Gastroesophageal sphincter (tissue), 3 donors: Measurements from ENCODE around the gene CCL24.

ENCODE experiments used
- EP300 ChIP-seq: sonication (generic); formaldehyde crosslinking; IDR thresholded peaks from one replicate; pipeline ENCODE4 v1.6.1; 2017; ENCODE audit warnings: antibody characterized with exemption, mild to moderate bottlenecking
- POLR2A ChIP-seq, 2 donors: fragments of 450-650 bp; IDR thresholded peaks; one replicate each; pipeline ENCODE4 v1.6.1; 2017; ENCODE audit warnings: antibody characterized with exemption in 2 of 2, mild to moderate bottlenecking in 2 of 2, moderate library complexity in 1 of 2
- POLR2AphosphoS5 ChIP-seq: sonication (generic); formaldehyde crosslinking; IDR thresholded peaks from one replicate; pipeline ENCODE4 v1.6.1; 2017; ENCODE audit warnings: antibody characterized with exemption
- TF ChIP-seq, protein P1 (sequence below), 4 experiments: fragments of 200-600 bp in 2 of 4; fragments of 450-650 bp in 2 of 4; sonication (generic) in 1 of 4; IDR thresholded peaks; one replicate each; pipeline ENCODE4 v1.5.1; 2017 to 2019; ENCODE audit warnings: antibody characterized with exemption in 4 of 4, mild to moderate bottlenecking in 2 of 4, moderate library complexity in 2 of 4

DNA sequence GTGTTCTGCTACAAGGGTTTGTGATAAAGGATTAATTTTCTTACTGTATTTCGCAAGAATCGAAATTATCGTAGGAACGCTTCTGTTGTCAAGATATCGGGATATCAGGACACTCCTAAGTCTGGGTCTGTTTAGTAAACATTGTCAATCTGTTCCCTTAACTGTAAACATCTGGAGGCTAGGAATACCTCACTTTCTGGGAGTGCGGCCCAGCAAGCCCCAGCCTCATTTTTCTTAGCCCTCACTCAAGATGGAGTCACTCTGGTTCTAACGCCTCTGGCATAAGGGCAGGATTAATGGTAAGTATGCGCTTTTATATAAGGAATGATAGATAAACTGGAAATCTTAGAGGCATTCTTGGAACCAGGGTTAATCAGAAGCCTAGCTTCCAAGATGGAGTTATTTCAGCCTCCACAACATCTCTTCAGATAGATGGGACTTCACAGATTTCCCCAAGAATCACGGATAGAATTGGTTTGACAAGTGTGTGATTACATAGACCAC is 30.1 kb upstream of the CCL24 start:
- TF ChIP-seq, protein P1, sequence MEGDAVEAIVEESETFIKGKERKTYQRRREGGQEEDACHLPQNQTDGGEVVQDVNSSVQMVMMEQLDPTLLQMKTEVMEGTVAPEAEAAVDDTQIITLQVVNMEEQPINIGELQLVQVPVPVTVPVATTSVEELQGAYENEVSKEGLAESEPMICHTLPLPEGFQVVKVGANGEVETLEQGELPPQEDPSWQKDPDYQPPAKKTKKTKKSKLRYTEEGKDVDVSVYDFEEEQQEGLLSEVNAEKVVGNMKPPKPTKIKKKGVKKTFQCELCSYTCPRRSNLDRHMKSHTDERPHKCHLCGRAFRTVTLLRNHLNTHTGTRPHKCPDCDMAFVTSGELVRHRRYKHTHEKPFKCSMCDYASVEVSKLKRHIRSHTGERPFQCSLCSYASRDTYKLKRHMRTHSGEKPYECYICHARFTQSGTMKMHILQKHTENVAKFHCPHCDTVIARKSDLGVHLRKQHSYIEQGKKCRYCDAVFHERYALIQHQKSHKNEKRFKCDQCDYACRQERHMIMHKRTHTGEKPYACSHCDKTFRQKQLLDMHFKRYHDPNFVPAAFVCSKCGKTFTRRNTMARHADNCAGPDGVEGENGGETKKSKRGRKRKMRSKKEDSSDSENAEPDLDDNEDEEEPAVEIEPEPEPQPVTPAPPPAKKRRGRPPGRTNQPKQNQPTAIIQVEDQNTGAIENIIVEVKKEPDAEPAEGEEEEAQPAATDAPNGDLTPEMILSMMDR (IDR thresholded peaks at IDR 0.05): no peak
- no peak for TF ChIP-seq EP300
- no peak for TF ChIP-seq POLR2A (IDR thresholded peaks at IDR 0.05)
- no peak for TF ChIP-seq POLR2AphosphoS5
